Stomach (tissue), 4 donors: ENCODE results near the gene PKHD1.

Experiments used
- CTCF ChIP-seq, 7 experiments: fragments of 450-650 bp in 4 of 7; fragments of 200-600 bp in 3 of 7; sonication (generic) in 3 of 7; IDR thresholded peaks; one replicate each; pipeline ENCODE4 v1.5.1; 2016 to 2019; ENCODE audit warnings: antibody characterized with exemption in 7 of 7, control low read depth in 2 of 7, mild to moderate bottlenecking in 1 of 7
- POLR2A ChIP-seq, 4 donors: fragments of 450-650 bp; IDR thresholded peaks; one replicate each; pipeline ENCODE4 v1.6.1; 2016; ENCODE audit warnings: antibody characterized with exemption in 4 of 4, control low read depth in 2 of 4, mild to moderate bottlenecking in 1 of 4, moderate library complexity in 1 of 4

- TF ChIP-seq CTCF (IDR thresholded peaks at IDR 0.05) (no peak), POLR2A (IDR thresholded peaks at IDR 0.05) (no peak)
Measured at GRCh38 chr6:51585264-51585663, 502.1 kb downstream of the PKHD1 start.
